IPS DF 6.9 (cell line): ENCODE results near the gene COL4A2.

Source experiments
- DNase-seq: peaks from one replicate; pipeline ENCODE4 v3.0.0-alpha.2; 2013; ENCODE audit warnings: low read depth, low spot score
- H3K27ac ChIP-seq: one replicate; pipeline ENCODE4 v1.5.1; 2013; ENCODE audit warnings: low read length, control low read depth
- H3K27me3 ChIP-seq: 2 replicates; pipeline ENCODE4 v1.6.1; 2013; ENCODE audit warnings: mild to moderate bottlenecking, low read length; ENCODE audit not compliant: control insufficient read depth, insufficient read depth
- H3K36me3 ChIP-seq: 2 replicates; pipeline ENCODE4 v1.6.1; 2013; ENCODE audit warnings: low read length; ENCODE audit not compliant: control insufficient read depth, insufficient read depth
- H3K4me1 ChIP-seq: 2 replicates; pipeline ENCODE4 v1.6.1; 2013; ENCODE audit warnings: low read length; ENCODE audit not compliant: control insufficient read depth, insufficient read depth
- H3K4me3 ChIP-seq: 2 replicates; pipeline ENCODE4 v1.5.1; 2013; ENCODE audit warnings: mild to moderate bottlenecking, low read length
- H3K9me3 ChIP-seq: 2 replicates; pipeline ENCODE4 v1.6.1; 2013; ENCODE audit warnings: low read length, inconsistent platforms; ENCODE audit not compliant: control insufficient read depth, insufficient read depth
- WGBS: extraction: QIAGEN DNeasy Blood & Tissue Kit; methylation state at CpG from one replicate; pipeline ENCODE4 v1.1.7; 2013; ENCODE audit warnings: mixed read lengths, missing lambda C conversion rate; ENCODE audit not compliant: insufficient read length, insufficient coverage; 5-methylcytosine and 5-hydroxymethylcytosine counted together

The COL4A2 gene

GRCh38 chr13:110322126-110322827, 15.2 kb downstream of the COL4A2 start:
- Histone ChIP-seq H3K4me1 (peaks cover 7% of the 10 kb centered on the region; the same call in 1 of the 2 replicates), H3K4me3 (no peak overlapping the region), H3K36me3 (peaks cover under 1% of the 10 kb centered on the region; the same call in 1 of the 2 replicates), H3K9me3 (no peaks in the 10 kb centered on the region), H3K27me3 (no peaks in the 10 kb centered on the region), H3K27ac (no peak overlapping the region)
- no CpG with 5 or more reads among the region's 16 CpGs for WGBS
- no peak for DNase-seq

DNA sequence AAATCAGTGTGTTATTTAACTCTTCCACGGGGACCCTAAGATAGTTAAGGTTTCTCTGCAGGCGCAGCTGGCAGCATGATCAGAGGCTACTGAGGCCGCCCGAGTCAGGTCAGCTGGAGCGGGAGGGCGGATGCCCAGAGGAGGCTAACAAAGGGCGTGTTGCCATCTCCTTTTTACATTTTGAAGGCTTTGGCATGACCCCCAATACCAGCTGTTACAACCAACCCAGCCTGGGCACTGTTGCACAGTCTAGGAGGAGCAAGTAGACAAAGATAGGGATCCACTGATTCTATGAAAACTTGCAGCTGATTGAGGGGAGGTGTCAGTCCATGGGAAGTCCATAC, 15.7 kb downstream of the COL4A2 start:
- DNase-seq, result no peak
- H3K4me1 ChIP-seq, result peaks cover 7% of the 10 kb centered on the region; the same call in 1 of the 2 replicates
- WGBS, result no CpG with 5 or more reads among the region's 7 CpGs
- H3K27ac ChIP-seq, result no peak overlapping the region
- no peaks in the 10 kb centered on the region for H3K36me3 ChIP-seq
- no peak overlapping the region for H3K4me3 ChIP-seq
- no peaks in the 10 kb centered on the region for H3K27me3 ChIP-seq
- no peaks in the 10 kb centered on the region for H3K9me3 ChIP-seq

DNA sequence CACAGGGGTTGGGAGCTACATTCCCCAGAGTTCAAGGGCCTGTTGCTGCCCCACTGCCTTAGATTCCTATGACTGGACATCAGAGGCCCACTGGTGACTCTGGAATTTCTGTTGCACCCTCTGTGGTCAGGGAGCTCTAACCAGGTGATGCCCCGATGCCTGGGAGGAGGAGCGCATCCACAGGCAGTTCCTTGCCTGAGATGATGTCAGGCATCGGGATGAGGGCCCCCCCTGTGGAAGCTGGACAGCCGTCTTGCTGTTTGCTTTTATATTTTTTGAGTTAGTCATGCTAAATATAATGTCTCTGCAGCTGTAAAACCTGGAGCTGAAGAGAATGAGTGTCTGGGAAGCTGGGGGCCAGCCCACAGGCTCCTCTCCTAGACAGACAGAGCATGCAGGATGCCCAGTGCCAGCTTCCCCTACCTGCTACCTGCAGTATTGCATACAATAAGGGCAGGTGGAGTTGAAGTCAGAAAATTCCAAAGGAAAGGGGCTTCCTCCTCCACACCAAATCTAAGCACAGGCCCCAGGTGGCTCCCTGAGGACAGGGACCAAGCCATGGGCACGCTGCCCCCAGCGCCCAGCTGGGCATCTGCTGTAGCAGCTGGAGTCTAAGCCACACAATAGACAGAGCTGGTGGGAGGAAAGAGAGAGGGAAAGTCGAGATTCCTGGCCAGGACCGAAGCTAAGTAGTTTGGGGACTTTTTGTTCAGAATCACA, 16.2 kb downstream of the COL4A2 start:
- WGBS, result no CpG with 5 or more reads among the region's 8 CpGs
- Histone ChIP-seq H3K36me3 (no peaks in the 10 kb centered on the region), H3K27me3 (no peaks in the 10 kb centered on the region), H3K4me3 (no peak overlapping the region), H3K9me3 (no peaks in the 10 kb centered on the region), H3K27ac (no peak overlapping the region), H3K4me1 (peaks cover 7% of the 10 kb centered on the region; the same call in 1 of the 2 replicates)
- DNase-seq, result no peak

- no peaks in the 10 kb centered on the region for H3K9me3 ChIP-seq
- H3K27me3 ChIP-seq, result no peaks in the 10 kb centered on the region
- no CpG with 5 or more reads among the region's 10 CpGs for WGBS
- no peak overlapping the region for H3K4me3 ChIP-seq
- no peak for DNase-seq
- H3K4me1 ChIP-seq, result peaks cover 7% of the 10 kb centered on the region; the same call in 1 of the 2 replicates
- no peaks in the 10 kb centered on the region for H3K36me3 ChIP-seq
- H3K27ac ChIP-seq, result no peak overlapping the region
These were observed 17.1 kb downstream of the COL4A2 start for GRCh38 chr13:110324026-110324749.

- H3K27ac ChIP-seq, result no peak overlapping the region
- no peaks in the 10 kb centered on the region for H3K36me3 ChIP-seq
- no peak for DNase-seq
- H3K27me3 ChIP-seq, result no peaks in the 10 kb centered on the region
- no peak overlapping the region for H3K4me3 ChIP-seq
- no CpG with 5 or more reads among the region's 12 CpGs for WGBS
- H3K9me3 ChIP-seq, result no peaks in the 10 kb centered on the region
- peaks cover 8% of the 10 kb centered on the region; the same call in 1 of the 2 replicates for H3K4me1 ChIP-seq
These were observed 19.3 kb downstream of the COL4A2 start for GRCh38 chr13:110326263-110326904.

GRCh38 chr13:110327051-110327721, 20.1 kb downstream of the COL4A2 start:
- no peak for DNase-seq
- Histone ChIP-seq H3K27ac (no peak overlapping the region), H3K4me3 (no peak overlapping the region), H3K9me3 (no peaks in the 10 kb centered on the region), H3K36me3 (no peaks in the 10 kb centered on the region), H3K27me3 (no peaks in the 10 kb centered on the region), H3K4me1 (peaks cover 8% of the 10 kb centered on the region; the same call in 1 of the 2 replicates)
- no CpG with 5 or more reads among the region's 7 CpGs for WGBS

DNA sequence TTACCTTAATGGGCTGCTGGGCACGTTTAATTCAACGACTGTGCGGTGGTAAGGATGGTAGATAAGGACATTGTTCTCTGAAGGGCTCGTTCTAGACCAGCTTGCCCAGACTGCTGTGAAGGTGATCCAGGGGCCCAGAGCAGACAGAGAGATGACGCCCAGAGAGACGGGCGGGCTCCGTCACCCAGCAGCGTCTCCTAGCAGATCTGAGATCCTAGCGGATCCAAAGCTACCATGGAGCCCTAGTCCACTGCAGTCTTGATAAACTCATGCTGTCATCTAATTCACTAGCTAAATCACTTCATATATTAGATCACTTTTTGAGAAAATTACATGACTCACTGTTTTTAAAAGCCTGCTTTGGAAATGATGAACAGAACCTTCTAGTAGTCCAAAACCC, 21.5 kb downstream of the COL4A2 start:
- H3K4me3 ChIP-seq, result no peak overlapping the region
- H3K4me1 ChIP-seq, result peaks cover 8% of the 10 kb centered on the region; the same call in 1 of the 2 replicates
- no peaks in the 10 kb centered on the region for H3K9me3 ChIP-seq
- H3K27me3 ChIP-seq, result no peaks in the 10 kb centered on the region
- no peak overlapping the region for H3K27ac ChIP-seq
- no peak for DNase-seq
- no CpG with 5 or more reads among the region's 10 CpGs for whole genome bisulfite sequencing
- H3K36me3 ChIP-seq, result no peaks in the 10 kb centered on the region

DNA sequence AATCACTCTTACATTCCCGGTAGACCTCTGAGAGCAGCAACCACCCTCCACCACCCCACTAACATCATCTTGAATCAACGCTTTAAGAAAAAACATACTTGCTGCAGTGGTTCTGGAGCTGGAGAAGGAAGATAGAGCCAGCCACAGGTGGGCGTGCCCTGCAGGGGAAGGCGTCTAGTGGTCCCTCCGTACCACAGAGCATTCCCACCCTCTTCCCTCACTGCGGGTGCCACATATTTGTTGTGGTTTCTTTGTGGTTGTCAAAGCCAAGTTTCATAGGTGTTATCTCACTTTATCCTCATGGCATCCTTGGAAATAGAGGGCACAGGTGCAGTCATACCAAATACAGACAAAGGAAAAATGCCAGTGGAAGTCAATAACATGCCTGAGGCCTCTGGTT, 22.2 kb downstream of the COL4A2 start:
- no peaks in the 10 kb centered on the region for H3K9me3 ChIP-seq
- no CpG with 5 or more reads among the region's 6 CpGs for WGBS
- no peaks in the 10 kb centered on the region for H3K36me3 ChIP-seq
- H3K4me3 ChIP-seq, result no peak overlapping the region
- H3K4me1 ChIP-seq, result peaks cover 6% of the 10 kb centered on the region; the same call in 1 of the 2 replicates
- DNase-seq, result no peak
- H3K27ac ChIP-seq, result no peak overlapping the region
- H3K27me3 ChIP-seq, result no peaks in the 10 kb centered on the region

DNA sequence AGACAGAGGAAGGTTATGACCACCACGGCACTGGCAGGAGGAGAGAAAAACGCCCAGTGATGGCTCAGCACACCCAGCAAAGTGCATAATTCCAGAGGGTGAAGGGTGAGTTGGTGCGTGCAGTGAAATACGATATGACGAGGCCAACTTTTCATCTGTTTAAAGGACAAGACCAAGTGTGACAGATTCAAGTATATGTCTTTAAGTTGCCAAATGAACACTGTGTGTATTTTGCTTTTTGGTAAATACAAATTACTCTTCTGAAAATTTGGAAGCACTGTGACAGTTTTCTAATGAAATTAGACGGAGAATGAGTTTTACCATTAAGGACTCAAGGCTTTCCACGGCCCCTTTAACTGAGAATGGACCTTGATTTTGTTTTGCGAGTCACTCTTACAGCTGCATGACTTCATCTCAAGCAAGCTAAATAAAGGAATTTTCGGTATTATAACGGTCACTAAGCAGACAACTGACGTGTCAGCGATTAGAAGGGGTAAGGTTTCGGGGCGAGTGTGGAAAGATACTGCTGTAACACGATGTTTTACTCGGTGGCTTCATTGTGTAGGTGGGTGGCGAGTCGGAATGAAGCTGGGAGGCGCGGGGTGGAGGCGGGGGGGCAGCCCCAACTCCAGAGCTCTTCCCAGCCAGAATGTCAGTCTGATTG, 22.8 kb downstream of the COL4A2 start:
- no peak overlapping the region for H3K27ac ChIP-seq
- WGBS, result 100% methylated on average over 2 of the region's 21 CpGs
- DNase-seq, result no peak

More for the DNA sequence above, 22.8 kb downstream of the COL4A2 start:
- Histone ChIP-seq H3K4me3 (no peak overlapping the region), H3K4me1 (peaks cover 6% of the 10 kb centered on the region; the same call in 1 of the 2 replicates), H3K9me3 (no peaks in the 10 kb centered on the region), H3K27me3 (no peaks in the 10 kb centered on the region), H3K36me3 (no peaks in the 10 kb centered on the region)
